Body of pancreas (tissue), 4 donors: ENCODE measurements around the gene ZNF879.

Experiments
- CTCF ChIP-seq, 7 experiments: fragments of 450-650 bp in 4 of 7; fragments of 200-600 bp in 3 of 7; sonication (generic) in 3 of 7; IDR thresholded peaks; one replicate each; pipeline ENCODE4 v1.5.1; 2016 to 2019; ENCODE audit warnings: antibody characterized with exemption in 7 of 7
- POLR2A ChIP-seq, 3 donors: fragments of 450-650 bp; IDR thresholded peaks; one replicate each; pipeline ENCODE4 v1.6.1; 2016; ENCODE audit warnings: antibody characterized with exemption in 3 of 3, mild to moderate bottlenecking in 2 of 3

- TF ChIP-seq CTCF (IDR thresholded peaks at IDR 0.05) (no peak), POLR2A (IDR thresholded peaks at IDR 0.05) (no peak)
These were observed 40.7 kb upstream of the ZNF879 start for GRCh38 chr5:178982941-178983340.
